GM18502 (cell line): ENCODE data around the gene GRM1.
"Not testable (repeated sequence)": the region's sequence is repeated elsewhere in the genome, so short reads cannot be mapped to it uniquely, and the experiment has no call there.

Source experiments
- ATAC-seq: cut with Tn5 transposase; IDR thresholded peaks from one replicate; pipeline ENCODE4 v1.9.1; 2021; ENCODE audit warnings: mild to moderate bottlenecking; ENCODE audit not compliant: unreplicated experiment, poor library complexity

GRM1 gene

GRCh38 chr6:146267447-146267846, 238.6 kb downstream of the GRM1 start:
- no peak for ATAC-seq

DNA sequence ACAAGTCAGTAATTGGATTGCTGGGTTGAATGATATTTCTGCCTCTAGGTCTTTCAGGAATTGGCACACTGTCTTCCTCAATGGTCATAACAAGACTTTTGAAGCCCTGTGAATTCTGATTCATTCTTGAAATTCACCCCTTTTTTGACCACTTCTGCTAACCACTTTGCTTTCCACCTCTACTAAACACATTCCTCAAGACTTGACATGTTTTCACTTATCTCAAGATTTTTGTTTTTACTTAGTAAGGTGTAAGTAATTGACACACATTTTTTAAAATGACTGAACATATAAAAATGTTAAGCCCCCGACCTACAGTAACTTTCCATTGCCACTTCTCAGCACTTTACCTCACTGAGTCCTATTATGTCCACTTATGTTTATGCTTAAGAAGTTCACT, 239.1 kb downstream of the GRM1 start:
- ATAC-seq, result no peak

DNA sequence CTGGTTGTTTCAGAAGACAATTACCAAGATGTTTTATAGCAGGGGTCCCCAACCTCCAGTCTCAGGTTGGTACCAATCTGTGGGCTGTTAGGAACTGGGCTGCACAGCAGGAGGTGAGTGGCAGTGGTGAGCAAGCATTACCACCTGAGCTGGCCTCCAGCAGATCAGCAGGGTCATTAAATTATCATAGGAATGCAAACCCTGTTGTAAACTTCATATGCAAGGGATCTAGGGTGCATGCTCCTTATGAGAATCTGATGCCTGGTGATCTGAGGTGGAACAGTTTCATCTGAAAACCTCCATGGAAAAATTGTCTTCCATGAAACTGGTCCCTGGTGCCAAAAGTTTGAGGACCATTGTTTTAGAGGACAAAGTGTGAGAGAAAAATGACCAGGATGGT, 240.6 kb downstream of the GRM1 start:
- no peak for ATAC-seq

DNA sequence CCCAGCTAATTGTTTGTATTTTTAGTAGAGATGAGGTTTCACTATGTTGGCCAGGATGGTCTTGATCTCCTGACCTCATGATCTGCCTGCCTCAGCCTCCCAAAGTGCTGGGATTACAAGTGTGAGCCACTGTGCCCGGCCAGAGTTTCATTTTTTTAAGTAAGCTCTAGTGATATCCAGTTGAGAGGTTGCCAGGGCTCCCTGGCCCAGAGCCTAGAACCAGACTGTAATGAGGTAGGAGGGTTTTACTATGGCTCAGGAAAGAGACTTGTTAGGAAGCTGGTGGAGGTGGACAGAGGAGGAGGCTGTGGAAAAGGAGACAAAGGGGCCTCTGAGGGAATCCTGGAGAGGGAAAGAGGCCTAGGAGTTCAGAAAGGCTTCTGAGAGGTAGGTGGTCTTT, 242.3 kb downstream of the GRM1 start:
- not testable (repeated sequence) for ATAC-seq

- ATAC-seq, result no peak
These were observed 244.6 kb downstream of the GRM1 start for GRCh38 chr6:146273490-146273889.

GRCh38 chr6:146277142-146277541, 248.3 kb downstream of the GRM1 start:
- no peak for ATAC-seq

DNA sequence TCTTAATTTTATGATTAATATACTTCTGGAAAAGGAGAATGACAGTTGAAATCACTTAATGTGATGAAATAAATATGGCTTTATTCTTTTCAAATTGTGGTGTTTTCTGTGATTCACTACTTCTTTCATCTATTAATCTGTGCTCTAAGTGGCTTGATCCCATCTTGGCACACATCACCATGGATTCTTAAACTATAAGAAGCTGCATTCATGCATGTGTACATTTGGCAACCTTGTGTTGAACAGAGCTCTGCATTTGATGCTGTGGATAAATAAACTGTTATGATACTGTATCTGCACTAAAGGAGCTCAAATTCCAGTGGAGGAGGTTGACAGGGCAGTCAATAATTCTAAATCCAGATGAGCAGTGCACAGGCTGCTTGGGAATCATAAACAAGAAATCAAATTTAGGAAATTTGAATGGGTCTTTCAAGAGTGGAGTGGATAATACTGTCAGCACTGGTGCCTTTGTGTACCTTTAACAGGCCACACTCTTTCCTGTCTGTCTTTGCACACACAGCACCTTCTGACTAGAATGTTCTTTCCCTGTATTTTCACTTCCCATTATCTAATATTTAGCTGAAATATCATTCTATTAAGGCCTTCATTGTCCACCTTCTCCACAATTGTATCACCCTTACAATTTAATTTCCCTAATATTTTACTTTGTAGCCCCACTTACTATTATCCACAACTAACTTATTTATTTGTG, 252.9 kb downstream of the GRM1 start:
- ATAC-seq, result peak; percentile 57

- no peak for ATAC-seq
These were observed 254.0 kb downstream of the GRM1 start for GRCh38 chr6:146282837-146283236.

- no peak for ATAC-seq
These were observed 255.4 kb downstream of the GRM1 start for GRCh38 chr6:146284311-146284710.

- no peak for ATAC-seq
These were observed 258.1 kb downstream of the GRM1 start for GRCh38 chr6:146286961-146287360.

GRCh38 chr6:146287691-146288369, 259.0 kb downstream of the GRM1 start:
- no peak for ATAC-seq

GRCh38 chr6:146289816-146290588, 261.1 kb downstream of the GRM1 start:
- no peak for ATAC-seq

- no peak for ATAC-seq
These were observed 261.7 kb downstream of the GRM1 start for GRCh38 chr6:146290589-146290901.

GRCh38 chr6:146292506-146292905, 263.6 kb downstream of the GRM1 start:
- no peak for ATAC-seq

GRCh38 chr6:146295695-146296094, 266.8 kb downstream of the GRM1 start:
- no peak for ATAC-seq

DNA sequence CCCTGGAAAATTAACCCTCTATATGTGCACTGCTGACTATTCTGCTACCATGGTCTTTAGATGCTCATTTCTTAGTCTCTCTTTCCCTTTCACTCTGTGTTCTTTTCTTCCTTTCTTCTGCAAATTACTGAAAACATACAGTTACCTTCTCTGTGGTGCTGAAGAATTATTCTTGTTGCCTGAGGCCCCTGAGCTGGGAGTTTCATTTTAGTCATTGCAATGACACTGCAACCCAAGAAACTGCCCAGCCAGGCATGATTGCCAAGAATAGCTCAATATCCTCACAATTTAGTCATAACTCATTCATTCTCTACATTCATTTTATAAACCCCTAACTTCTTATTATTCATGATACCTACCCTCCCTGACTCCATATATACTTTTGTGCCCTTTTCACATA, 269.0 kb downstream of the GRM1 start:
- ATAC-seq, result no peak

DNA sequence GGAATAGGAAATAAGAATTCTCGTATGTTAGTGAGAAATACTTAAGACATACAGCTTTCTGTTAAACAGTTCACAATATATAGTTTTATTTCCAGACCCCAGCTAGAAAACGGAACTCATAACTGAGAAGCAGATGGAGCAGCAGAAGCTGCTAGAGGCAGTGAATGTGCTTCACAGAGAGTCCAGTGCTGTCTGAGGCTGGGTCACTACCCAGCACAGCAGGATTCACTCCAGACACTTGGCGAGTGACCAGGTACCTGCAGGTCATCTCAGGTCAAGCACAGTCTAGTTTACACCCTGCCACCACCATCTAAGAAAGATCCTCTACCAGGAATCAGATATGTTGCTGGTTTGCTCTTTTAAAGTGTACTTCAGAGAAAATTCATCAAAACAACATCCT, 271.7 kb downstream of the GRM1 start:
- no peak for ATAC-seq

GRCh38 chr6:146301764-146302163, 272.9 kb downstream of the GRM1 start:
- no peak for ATAC-seq

DNA sequence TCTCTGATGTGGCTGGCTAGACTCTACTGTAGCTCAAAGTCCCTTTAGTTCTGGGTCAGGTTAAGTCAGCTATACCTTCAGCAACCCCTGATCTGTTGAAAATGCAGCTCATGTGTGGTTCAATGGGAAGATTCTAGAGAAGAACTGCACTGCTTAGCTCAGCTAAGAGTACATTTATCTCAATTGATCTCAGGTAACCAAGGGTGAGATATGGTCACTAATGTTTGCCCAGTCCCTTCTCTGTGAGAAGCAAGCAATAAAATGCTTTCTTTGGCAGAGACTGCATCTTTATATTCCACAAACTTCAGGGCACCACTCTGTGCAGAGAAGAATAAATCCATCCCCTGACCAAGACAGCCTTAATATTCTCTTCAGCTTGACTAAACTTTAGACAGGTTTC, 274.1 kb downstream of the GRM1 start:
- ATAC-seq, result no peak

DNA sequence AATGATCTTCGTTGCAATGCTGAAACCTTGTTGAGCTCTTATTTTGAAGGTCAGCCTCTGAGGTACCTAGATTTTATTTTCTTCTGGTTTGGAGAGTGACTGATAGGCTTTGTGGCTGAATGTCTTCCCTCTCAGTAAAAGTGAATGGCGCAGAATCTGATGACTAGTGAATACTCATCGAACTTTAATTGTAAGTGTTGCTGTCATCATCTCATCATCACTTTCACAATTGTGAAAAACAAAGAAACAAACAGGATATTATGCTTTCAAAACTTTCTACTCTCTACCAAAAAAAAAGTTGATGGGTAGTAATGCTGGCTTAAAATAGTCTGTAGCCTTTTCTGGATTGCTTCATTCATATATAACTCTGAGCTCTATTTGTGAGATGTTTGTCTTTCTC, 275.3 kb downstream of the GRM1 start:
- no peak for ATAC-seq

DNA sequence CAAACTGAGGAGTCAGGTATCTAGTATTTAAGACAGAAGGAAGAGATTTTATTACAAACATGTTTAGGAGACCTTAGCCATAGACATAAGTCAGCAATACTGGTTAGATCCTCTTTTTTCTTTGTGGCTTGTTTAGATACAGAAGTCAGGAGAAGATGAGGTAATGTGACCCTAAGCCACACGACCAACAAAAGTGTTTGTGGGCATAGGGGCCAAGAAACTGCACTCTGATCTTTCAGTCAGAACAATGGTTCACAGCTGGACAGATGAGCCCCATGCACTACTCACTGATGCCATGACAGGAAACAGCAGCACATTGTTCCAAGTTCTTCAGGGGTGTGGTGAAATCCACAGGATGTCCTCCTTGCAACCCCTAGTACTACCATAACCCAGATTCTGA, 276.2 kb downstream of the GRM1 start:
- ATAC-seq, result no peak

DNA sequence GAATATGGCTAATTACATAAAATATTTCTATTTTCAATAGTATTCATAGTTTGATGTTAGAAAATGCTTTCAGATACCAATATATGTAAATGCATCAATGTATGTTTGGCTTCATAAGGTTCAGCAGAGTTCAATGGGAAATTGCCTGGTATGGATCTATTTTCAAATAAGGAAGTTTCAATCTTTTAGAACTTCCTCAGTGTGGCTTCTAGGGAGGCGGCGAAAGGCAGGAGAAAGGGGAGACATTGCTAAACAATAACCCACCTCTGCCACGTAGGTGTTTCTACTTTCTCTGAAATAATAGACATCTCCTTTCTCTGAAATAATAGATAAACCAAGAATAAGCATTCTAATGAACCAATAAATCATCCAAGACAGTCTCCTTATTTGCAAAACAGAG, 277.1 kb downstream of the GRM1 start:
- ATAC-seq, result no peak
